Dedifferentiated amniotic fluid mesenchymal stem cell (primary cell): ENCODE measurements around the gene RAPGEF1.
"Not testable (repeated sequence)": the region's sequence is repeated elsewhere in the genome, so short reads cannot be mapped to it uniquely, and the experiment has no call there.

ENCODE experiments used
- DNase-seq: peaks from one replicate; pipeline ENCODE4 v3.0.0-alpha.2; 2016; ENCODE audit errors: extremely low spot score

Gene RAPGEF1

DNA sequence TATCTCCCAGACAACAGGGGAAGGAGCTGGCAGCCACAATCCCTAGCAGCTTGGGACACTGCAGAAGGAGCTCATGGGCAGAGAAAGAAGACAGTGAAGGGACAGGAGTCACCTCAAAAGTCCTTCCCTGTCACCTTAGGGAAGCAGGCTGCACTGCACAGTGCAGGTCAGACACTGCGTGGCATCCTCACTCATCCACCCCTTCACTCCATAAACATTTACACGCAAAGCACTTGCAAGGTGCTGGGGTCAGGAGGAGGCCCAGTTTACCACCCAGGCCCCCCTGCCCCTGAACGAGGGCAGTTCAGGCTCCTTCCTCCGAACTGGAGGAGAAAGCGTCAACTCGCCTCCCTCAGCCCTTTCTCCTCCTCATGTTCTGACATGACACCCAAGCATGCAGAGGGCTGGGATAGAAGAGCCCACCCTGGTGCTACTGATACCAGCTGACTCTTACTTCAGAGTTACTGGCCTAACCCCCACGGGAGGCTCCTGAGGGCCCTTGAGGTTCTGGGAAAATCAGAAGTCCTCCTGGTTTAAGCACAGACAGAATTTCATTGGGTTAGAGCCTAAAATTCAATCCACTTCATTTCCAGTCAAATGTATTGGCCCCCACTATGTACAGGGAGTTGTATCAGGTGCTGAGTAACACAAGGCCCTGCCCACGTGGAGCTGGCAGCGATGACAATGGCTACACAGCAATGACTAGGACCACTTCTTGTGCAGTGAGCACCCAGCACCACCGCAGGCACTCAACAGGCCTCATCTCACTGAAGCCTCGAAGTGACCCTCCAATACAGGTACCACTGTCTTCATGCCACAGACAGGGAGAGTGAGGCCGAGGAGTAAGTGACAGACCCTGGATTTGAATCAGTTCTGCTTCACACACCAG, 70.4 kb downstream of the RAPGEF1 start:
- no peak for DNase-seq

DNA sequence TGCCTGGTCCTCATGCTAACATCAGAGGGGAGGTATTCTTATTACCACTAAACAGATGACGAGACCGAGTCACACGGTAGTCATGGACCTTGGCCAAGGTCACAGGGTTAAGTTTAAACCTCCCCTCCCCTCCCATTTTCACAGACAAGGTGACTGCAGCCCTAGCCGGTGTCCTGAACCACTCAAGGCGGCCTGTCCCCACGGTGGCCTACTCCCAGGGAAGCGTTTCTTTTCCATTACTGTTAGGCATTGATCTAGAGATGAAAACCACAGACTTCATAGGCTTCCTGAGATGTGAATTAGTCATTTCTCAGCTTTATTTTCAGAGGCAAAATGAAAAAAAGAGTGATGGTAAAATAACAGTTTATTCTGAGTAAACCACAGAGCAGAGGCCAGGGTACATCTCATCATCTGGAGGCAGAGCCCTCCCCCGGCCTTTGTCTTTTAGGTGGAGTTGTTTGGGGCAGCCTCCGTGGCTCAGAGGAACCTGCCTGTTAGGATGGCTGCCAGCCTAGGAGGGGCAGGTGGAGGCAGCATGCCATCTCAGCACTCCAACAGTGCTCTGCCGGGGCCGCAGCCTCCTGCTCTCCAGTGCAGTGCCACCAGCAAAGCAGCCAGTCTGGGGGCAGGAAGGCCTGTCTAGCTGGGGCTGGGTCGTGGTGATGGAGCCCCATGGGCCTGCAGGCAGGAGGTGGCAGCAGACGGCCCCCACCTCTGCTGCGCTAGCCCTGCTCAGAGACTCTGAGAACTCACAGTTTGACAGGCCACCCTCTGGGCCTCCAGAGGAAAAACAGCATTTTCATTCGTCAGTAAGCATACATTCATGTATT, 71.2 kb downstream of the RAPGEF1 start:
- peak; percentile 15 for DNase-seq

DNA sequence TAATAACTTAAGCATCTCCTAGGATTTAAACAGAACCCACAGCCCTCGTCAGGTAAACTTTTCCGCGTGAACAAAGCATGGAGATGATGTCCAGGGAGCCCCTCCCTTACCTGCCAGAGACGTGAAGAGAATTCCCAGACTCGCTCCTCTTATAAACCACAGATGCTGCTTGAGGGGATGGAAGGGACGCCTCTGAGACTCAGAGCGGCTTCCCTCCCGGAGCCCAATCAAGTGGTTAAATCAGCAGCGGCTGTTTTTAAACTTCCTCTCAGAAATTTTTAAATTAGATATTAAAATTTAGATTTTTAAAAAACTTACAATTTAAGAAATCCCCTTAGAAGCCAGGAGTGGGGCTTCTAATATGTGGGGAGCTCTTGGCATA, 71.8 kb downstream of the RAPGEF1 start:
- no peak for DNase-seq

DNA sequence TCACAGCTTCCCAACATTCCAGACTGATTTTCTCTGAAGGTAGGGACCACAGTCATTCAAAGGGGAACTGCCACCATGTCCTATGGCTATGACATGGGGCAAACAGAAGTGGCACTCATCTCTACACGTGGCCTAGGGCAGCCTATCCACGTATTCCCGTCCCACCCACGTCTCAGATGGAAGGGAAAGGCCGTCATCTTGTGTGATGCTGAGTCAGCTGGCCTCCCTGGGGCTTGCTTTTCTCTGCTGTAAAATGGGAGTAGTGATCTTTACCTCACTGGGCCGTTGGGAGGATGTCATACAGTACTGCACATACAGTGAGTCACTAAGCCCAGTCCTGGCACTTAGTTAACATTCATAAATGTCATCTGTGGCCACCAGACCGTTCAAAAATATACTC, 72.3 kb downstream of the RAPGEF1 start:
- DNase-seq = no peak

DNA sequence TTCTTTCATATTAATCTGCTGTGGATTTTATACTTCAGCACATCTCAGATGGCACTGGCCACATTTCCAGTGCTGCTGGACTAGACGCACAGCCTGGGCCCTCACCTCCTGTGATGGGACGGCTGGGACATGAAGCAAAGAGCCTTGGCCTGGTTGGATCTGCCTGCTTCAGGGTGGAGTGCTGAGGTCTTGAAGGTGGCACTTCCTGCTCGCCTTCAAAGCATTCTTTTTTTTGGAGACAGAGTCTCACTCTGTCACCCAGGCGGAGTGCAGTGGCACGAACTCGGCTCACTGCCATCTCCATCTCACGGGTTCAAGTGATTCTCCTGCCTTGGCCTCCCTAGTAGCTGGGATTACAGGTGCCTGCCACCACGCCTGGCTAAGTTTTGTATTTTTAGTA, 73.1 kb downstream of the RAPGEF1 start:
- DNase-seq = no peak

DNA sequence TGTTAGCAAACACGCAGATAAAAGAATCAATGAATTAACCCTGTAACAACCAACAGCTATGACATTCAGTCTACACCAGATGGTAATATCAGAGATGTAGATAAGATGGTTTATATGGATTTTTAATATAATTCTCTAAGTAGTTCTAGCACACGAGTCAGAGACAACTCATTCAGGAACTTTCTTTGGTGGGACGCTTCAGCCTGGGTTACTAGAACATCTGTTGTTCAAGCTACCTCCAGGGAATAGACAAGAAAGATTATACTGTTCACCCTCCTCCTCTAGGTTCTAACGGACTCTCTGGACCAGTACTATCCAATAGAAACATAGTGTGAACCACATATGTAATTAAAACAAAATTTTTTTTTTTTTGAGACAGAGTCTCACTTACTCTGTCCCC, 73.8 kb downstream of the RAPGEF1 start:
- no peak for DNase-seq

DNA sequence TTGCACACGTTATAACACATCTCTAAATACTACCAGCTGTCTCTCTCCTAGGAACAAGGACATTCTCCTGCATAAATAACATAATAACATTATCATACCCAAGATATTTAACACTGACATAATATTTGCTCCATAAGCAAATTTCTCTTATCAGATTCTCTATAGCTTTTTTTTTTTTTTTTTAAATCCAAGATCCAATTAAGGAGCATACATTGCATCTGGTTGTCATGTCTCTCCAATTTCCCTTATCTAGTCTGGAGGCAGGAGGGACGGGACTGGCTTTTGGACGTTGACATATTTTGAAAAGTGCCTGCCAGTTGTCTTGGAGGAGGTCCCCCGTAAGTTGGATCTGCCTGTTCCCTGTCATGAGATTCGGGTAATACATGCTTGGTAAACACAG, 76.6 kb downstream of the RAPGEF1 start:
- no peak for DNase-seq

DNA sequence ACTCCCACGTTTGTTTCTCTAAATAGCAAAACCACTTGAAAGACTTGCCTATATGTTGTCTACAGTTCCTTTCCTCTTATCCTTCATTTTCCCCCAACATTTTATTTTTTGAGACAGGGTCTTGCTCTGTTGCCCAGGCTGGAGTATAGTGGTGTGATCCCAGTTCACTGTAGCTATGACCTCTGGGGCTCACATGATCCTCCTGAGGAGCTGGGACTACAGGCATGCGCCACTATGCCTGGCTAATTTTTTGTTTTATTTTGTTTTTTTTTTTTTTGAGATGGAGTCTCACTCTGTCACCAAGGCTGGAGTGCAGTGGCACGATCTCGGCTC, 77.6 kb downstream of the RAPGEF1 start:
- not testable (repeated sequence) for DNase-seq

DNA sequence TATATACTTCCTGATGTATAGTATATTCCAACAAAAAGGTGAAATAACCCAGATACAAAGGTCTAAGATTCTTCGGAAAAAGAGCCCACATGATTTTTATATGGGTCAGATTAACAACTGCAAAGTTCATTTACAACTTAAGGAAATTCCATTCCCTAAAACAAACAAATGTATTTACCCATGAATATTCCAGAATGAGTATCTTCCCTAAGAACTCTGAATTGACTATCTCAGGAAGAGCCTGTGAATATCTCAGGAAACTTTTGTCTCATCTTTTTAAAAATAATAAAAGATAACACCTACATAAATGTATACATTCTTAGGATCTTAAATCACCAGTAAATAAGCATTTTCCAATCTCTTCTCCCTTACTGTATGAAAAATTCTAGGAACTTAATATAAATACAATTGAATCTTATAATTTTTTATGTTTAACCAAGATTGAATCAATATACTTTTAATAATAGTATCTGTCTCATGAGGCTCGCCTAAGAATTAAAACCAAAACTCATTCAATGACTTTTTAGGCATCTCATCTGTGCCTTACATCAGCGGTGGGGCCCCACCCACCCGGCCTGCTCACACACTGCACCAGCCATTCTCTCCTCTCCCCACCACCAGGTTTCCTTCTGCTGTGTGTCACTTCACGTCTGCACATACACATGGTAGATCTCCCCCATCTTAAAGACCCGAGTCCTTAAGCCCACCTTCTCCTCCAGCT, 78.1 kb downstream of the RAPGEF1 start:
- no peak for DNase-seq

DNA sequence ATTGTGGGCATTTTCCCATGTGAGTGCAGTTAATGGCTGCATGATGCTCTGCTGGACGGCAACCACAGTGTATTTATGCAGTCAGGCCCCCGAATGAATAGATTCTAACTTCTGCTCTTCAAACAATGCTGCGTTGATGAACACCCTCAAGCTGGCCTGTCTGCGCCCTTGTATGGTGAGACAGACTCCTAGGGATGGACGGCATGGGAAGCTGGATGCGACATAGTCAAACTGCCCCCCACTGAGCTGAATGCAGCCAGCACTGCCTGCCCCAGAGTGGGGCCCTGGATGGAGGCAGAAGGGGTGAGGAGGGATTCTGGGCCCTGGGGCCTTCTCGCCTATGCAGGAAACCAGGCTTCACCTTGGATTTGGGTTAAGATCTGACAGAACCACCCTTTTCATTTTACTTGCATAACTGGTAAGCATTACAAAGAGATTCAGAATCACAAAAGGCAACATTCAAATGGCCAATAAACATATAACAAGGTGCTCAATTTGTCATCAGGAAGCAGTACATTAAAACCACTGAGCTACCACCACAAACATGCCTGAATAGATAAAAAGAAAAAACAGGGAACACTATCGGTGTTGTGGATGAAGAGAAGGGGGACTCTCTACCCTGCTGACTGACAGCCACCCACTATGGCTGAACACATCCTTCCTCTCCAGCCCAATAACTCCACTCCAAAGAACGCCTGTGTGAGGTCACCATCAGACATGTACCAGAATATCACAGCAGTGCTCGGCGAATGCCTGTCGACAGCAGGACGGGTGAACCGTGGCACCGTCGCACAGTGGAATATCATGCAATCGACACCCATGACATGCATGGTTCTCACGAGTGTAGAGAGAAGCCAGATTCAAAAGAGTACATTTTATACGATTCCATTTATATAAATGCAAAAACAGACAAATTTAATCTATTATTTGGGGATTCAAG, 79.1 kb downstream of the RAPGEF1 start:
- no peak for DNase-seq

DNA sequence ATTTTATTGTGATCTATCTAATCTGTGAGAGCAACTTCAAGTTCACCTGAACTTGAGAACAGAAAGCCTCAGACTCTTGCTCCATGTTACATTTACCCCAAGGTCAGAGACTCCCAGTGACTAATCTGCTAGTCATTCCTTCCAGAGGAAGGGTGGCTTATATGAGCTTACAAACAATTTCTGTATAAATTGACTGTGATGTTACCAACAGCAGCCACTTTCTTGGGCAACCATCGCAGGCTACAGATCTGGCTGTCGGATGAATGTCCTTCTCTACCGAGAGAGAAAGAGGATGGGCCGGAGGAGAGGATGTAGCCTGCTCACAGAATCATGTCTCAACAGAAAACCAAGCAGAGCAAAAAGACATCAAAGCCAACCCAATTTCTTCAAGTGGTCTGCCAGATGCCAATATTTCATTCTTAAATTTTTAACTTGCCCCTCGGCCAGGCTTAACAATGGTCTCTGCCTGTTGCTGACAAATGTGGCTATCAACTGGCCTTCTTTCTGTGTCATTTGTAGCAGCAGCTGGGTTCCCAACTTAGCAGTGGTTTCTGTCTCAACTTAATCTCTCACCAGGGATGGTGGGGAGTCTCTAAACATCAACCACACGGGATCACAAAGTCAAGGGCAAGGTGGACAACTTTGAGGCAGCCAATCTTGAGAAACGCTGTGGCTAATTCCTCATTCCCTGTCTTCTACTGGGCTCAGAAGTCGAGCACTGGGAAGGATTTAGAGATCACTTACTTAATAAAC, 81.3 kb downstream of the RAPGEF1 start:
- DNase-seq = peak; percentile 86

DNA sequence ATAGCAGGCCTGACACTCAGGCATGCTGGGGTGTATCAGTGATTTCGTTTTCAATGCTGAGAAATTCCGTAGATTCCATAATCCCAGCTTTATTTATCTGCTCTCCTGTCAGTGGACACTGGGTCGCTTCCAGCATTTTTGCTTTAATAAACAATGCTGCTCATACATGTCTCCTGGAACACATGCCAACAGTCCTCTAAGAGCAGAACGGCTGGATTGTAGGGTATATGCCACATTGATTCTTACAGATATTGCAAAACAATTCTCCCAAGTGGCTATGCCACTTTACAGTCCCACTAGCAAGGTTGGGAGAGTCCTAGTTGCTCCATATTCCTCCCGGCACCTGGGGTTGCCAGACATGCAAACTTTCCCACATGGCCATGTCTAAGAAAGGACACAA, 81.9 kb downstream of the RAPGEF1 start:
- peak; percentile 48 for DNase-seq

DNA sequence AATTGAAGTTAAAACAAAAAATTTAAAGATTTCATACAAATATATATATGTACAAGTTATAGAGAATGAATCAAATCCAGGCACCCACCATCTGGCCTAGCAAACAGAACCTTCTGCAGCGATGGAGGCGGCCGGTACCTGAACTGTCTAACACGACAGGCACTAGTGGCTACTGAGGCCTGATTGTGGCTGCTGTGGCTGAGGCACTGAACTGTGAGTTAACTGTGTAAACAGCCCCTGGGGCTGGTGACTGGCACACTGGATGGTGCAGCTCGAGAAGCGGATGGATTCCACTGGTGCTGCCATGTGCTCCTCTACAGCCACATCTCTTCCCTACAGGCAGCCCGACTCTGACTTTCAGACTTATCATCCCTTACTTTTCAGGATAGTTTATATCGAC, 82.4 kb downstream of the RAPGEF1 start:
- no peak for DNase-seq

DNA sequence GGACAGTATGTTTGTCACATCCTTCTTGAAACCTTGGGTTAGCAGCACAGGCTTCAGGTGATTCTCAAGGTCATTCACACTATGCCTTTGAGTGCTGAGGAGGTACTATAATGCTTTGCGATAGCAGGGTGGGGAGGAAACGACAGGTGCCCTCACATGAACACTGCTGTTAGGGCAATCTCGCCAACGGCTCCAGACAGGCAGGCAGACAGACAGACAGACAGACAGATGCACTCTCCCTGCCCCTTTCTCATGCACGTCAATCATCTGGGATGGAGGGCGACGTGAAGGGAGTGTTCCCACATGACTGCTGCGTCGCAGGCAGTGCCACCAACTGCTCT, 82.9 kb downstream of the RAPGEF1 start:
- no peak for DNase-seq

DNA sequence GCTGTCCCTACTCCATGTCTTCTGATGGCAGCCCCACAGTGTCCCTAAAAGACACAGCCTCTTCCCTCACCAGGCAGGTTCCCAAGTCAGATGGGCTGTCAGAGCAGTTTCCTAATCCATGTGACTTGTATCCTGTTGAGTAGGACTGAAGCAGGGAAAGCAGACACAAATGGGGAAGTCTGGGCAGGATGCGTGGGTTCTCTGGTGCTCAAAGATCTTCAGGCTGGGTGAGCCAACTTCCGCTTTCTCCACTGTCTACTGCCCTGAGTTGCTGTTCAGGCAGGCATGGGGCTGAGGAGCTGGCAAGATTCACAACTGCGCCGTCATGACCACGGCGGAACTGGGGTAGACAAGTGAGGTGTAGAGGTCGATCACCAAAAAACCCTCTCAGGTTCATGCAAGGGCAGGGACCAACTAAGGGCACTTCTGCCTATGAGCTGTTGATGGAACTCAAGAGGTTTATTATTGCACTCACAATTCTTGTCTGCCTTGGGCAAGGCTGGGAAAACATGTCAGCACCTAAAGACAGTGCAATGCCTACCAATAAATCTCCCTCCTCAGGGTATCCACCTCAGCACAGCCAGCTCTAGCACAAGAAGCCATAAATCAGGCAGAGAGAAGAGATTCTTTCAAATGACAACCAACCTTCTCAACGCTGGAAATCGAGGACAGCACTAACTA, 83.4 kb downstream of the RAPGEF1 start:
- DNase-seq = no peak

DNA sequence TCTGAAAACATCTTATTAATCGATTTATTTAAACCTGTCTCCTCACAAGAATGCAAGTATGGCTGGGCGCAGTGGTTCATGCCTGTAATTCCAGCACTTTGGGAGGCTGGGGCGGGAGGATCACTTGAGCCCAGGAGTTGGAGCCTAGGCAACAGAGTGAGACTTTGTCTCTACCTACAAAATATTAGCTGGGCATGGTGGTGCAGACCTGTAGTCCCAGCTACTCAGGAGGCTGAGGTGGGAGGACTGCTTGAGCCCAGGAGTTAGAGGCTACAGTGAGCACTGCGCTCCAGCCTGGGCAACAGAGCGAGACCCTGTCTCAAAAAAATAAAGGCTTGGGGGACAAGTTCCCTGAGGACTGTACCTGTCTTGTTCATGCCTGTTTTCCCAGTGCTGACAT, 85.5 kb downstream of the RAPGEF1 start:
- DNase-seq = not testable (repeated sequence)

DNA sequence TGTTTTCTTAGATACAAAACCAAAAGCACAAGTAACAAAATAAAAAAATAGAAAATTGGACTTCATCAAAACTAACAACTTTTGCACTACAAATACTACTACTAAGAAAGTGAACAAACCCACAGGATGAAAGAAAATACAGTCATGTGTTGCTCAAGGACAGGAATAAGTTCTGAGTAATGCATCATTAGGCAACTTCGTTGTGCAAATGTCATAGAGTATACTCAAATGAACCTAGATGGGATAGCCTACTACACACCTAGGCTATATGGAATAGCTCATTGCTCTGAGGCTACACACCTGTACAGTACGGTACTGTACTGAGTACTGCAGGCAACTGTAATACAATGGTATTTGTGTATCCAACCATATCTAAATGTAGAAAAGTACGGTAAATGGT, 88.3 kb downstream of the RAPGEF1 start:
- DNase-seq = no peak

DNA sequence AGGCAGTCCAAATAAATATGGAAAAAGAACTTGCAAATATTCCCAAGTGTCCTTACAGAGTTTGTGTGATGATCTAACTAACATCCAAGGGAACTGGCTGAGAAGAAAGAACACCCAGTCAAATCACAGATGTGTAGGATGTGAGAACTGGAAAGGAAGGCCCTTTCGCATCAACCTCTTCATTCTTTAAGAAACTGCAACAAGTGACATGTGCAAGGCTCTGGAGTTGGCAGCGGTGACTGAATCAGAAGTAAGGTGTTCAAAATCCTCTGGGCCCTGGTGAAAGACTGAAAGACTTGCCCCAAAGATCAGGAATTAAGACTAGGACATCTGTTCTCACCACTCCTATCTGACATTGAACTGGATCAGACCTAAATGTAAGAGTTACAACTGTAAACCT, 88.7 kb downstream of the RAPGEF1 start:
- no peak for DNase-seq

DNA sequence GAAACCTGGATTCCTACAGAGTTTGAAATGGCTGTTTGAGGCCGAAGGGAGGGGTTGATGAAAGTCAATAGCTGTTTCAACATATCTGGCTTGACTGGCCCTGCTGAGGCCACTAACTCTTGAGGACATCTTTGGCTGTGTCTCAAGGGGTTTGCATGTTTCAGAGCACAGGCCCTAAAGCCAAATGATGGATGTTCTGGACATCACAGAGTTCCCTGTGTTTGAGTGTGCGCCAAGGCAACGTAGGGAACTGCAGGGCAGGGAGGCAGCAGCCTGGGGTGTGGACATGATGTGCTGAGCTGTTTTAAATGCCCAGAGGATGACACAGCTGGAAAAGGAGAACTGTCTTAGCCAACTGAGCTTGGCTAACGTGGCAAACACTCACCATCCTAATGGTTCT, 89.6 kb downstream of the RAPGEF1 start:
- DNase-seq = peak; percentile 52

DNA sequence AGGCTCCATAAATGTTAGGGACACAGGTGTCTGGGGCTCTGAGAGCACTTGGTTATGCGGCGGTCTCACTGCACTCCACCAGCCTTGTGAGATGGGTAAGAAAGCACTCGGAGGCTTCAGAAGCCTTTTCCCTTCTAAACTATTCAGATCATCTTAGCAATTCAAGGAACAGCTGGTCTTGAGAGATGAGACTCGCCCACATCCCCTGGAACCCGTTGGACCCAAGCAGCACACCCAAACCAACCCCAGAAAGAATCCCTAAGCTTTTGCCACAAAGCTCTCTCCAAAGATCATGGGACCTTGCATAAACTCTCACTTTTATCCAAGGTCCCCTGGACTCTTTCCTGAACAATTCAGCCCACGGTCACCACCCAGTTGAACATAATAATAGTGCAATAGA, 90.2 kb downstream of the RAPGEF1 start:
- no peak for DNase-seq
